Prostate gland (tissue), 2 donors: Measurements from ENCODE around the gene AFAP1. TPM values are rescaled to one million over a fixed set of nuclear protein-coding genes. Genes with fewer than 3 reads are reported as not detected.

Experiments
- DNase-seq: peaks from one replicate; pipeline ENCODE4 v3.0.0-alpha.2; 2019; ENCODE audit warnings: low spot score
- H3K27ac ChIP-seq, 2 donors: fragments of 200-600 bp; sonication (generic); 2 replicates each; pipeline ENCODE4 v1.5.1; 2017 to 2019
- H3K27me3 ChIP-seq: fragments of 200-600 bp; sonication (generic); replicated peaks from 2 replicates; pipeline ENCODE4 v1.5.1; 2019; ENCODE audit not compliant: insufficient read depth
- H3K36me3 ChIP-seq, 2 donors: fragments of 200-600 bp; sonication (generic); 1 replicate in 1 of 2; 2 replicates in 1 of 2; pipeline versions ENCODE4 v1.5.1 to v1.8.1; 2017 to 2019
- H3K4me1 ChIP-seq: fragments of 200-600 bp; sonication (generic); replicated peaks from 2 replicates; pipeline ENCODE4 v1.5.1; 2019
- H3K4me3 ChIP-seq, 2 donors: fragments of 200-600 bp; sonication (generic); 2 replicates each; pipeline ENCODE4 v1.5.1; 2017 to 2019
- H3K9me3 ChIP-seq: fragments of 200-600 bp; sonication (generic); 2 replicates; pipeline ENCODE4 v1.5.1; 2017
- POLR2A ChIP-seq: fragments of 450-650 bp; IDR thresholded peaks from one replicate; pipeline ENCODE4 v1.6.1; 2016; ENCODE audit warnings: antibody characterized with exemption, mild to moderate bottlenecking
- POLR2AphosphoS5 ChIP-seq: sonication (generic); formaldehyde crosslinking; IDR thresholded peaks from one replicate; pipeline ENCODE4 v1.6.1; 2017; ENCODE audit warnings: antibody characterized with exemption
- WGBS: methylation state at CpG from one replicate; pipeline ENCODE4 v1.1.5; 2018; 5-methylcytosine and 5-hydroxymethylcytosine counted together
- intact Hi-C: fragments of 100-400 bp; cut with DNase I; formaldehyde crosslinking; loops from one replicate; pipeline ENCODE4 v1.14.2; 2022
- total RNA-seq, 2 donors: library from RNA; depleted of rRNA; stranded (reverse); fragments of >200 nt; gene quantifications; one replicate each; pipeline ENCODE4 v1.1.0, GENCODE V29; 2016
- TF ChIP-seq, protein P1 (sequence below), 4 experiments: fragments of 200-600 bp in 2 of 4; fragments of 450-650 bp in 2 of 4; sonication (generic) in 2 of 4; IDR thresholded peaks; 1 replicate in 3 of 4; 2 replicates in 1 of 4; pipeline ENCODE4 v1.5.1; 2016 to 2019; ENCODE audit warnings: antibody characterized with exemption in 4 of 4, mild to moderate bottlenecking in 2 of 4, moderate library complexity in 2 of 4

Gene AFAP1
- total RNA-seq, 2 donors from 2014 or later: 17.5 to 19.8 TPM

DNA sequence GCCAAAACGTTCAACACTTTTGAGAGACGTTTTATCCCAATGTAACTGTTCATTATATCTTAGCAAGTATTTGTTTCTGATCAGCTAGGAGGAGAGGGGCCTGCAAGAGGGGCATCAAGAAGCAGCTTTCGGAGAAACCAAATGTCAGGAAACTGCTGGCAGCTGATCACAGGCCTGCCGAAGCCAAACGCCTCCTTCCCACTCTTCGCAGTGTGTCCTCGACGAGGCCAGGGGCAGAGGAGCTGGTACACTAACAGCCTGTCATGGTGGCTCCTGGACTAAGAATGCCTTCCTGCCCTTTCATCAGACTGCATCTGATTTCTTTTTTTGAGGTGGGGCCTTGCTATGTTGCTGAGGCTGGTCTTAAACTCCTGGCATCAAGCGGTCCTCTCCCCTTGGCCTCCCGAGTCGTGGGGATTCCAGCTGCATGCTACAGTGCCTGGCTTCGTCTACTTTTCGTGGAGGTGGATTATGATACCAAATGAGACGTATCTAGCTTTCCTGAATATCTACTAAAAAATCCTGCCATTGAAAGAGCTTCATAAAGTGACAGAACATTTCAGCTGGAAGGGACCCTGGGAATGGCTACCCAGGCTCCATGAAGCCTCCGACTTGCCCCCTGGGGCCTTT is 134.8 kb downstream of the AFAP1 start:
- no peaks in the 10 kb centered on the region for H3K9me3 ChIP-seq
- DNase-seq: no peak
- H3K4me3 ChIP-seq: no peak overlapping the region
- no peaks in the 10 kb centered on the region for H3K36me3 ChIP-seq
- TF ChIP-seq POLR2A: no peak
- no peak for TF ChIP-seq POLR2AphosphoS5
- TF ChIP-seq, protein P1, sequence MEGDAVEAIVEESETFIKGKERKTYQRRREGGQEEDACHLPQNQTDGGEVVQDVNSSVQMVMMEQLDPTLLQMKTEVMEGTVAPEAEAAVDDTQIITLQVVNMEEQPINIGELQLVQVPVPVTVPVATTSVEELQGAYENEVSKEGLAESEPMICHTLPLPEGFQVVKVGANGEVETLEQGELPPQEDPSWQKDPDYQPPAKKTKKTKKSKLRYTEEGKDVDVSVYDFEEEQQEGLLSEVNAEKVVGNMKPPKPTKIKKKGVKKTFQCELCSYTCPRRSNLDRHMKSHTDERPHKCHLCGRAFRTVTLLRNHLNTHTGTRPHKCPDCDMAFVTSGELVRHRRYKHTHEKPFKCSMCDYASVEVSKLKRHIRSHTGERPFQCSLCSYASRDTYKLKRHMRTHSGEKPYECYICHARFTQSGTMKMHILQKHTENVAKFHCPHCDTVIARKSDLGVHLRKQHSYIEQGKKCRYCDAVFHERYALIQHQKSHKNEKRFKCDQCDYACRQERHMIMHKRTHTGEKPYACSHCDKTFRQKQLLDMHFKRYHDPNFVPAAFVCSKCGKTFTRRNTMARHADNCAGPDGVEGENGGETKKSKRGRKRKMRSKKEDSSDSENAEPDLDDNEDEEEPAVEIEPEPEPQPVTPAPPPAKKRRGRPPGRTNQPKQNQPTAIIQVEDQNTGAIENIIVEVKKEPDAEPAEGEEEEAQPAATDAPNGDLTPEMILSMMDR (IDR thresholded peaks at IDR 0.05): no peak
- H3K4me1 ChIP-seq: peaks cover 13% of the 10 kb centered on the region
- 71% methylated on average over 15 of the region's 15 CpGs for WGBS
- no peak overlapping the region for H3K27ac ChIP-seq
- no peaks in the 10 kb centered on the region for H3K27me3 ChIP-seq
- intact Hi-C loops: loop anchor here (2.0 to 5.0 kb wide), 2 partner anchors 68 to 343 kb away; no protein-coding TSS in a partner anchor

DNA sequence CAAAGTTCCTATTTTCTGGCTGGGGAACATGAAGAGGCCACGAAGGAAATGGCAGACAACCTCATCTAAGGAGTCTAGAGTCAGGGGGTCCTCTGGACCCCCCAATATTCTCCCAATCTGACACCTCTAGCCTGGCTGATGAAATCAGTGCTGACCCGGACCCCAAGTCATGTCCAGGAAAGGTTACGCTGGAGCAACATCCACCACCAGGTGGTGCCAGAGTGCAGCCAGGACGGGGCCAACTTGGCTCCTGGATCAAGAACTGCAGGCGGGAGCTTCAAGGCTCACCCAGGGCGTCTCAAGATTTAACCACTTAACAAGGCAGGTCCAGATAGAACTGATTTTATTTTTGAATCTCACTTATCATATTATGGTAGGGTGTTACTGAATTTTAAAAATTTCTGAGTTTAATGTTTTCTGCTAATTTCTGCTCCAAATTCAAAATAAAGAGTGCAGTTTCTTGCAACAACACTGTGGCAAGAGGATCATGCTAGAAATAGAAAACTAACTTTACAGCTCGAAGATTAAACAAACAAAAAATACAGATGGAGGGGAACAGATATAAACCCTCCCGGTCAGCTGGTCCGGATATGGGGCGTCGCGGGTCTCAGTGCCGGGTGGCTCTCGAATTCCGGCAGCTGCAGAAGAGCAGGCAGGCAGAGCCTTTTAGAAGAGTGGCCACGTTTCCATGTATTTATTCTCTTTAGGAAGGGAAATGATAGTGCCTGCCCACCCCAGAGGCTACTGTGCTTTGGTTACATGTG is 135.5 kb downstream of the AFAP1 start:
- peak; percentile 77 for DNase-seq
- Histone ChIP-seq H3K36me3 (no peaks in the 10 kb centered on the region), H3K4me1 (peaks cover 13% of the 10 kb centered on the region), H3K27me3 (no peaks in the 10 kb centered on the region), H3K4me3 (no peak overlapping the region), H3K9me3 (no peaks in the 10 kb centered on the region), H3K27ac (no peak overlapping the region)
- intact Hi-C loops: loop anchor here (2.0 to 5.0 kb wide), 4 partner anchors 43 to 342 kb away; no protein-coding TSS in a partner anchor
- WGBS: 44% methylated on average over 16 of the region's 16 CpGs
- TF ChIP-seq, protein P1 (IDR thresholded peaks at IDR 0.05): peak; percentile 91 to 97 (median 92)
- TF ChIP-seq POLR2A (no peak), POLR2AphosphoS5 (peak; percentile 58)

DNA sequence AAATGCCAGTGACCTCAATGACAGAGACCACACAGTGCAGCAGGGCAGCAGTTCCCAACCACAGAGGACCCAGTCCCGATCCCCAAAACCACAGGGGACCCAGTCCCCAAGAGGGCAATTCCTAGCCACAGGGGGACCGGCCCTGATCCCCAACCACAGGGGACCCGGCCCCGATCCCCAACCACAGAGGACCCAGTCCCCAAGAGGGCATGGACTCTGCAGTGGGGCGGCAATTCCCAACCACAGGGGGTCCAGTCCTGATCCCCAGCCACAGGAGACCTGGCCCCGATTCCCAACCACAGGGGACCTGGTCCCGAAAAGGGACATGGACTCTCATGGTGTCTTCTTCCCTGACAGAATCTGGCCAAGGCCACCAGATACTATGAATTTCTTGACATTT is 136.3 kb downstream of the AFAP1 start:
- TF ChIP-seq, protein P1 (IDR thresholded peaks at IDR 0.05): no peak
- TF ChIP-seq POLR2A (no peak), POLR2AphosphoS5 (no peak)
- no peak for DNase-seq
- Histone ChIP-seq H3K4me3 (no peak overlapping the region), H3K27ac (no peak overlapping the region), H3K27me3 (no peaks in the 10 kb centered on the region), H3K36me3 (no peaks in the 10 kb centered on the region), H3K9me3 (no peaks in the 10 kb centered on the region), H3K4me1 (peaks cover 13% of the 10 kb centered on the region)
- WGBS: 89% methylated on average over 7 of the region's 7 CpGs
- intact Hi-C loops: loop anchor here (2.0 to 5.0 kb wide), 3 partner anchors 43 to 341 kb away; no protein-coding TSS in a partner anchor

DNA sequence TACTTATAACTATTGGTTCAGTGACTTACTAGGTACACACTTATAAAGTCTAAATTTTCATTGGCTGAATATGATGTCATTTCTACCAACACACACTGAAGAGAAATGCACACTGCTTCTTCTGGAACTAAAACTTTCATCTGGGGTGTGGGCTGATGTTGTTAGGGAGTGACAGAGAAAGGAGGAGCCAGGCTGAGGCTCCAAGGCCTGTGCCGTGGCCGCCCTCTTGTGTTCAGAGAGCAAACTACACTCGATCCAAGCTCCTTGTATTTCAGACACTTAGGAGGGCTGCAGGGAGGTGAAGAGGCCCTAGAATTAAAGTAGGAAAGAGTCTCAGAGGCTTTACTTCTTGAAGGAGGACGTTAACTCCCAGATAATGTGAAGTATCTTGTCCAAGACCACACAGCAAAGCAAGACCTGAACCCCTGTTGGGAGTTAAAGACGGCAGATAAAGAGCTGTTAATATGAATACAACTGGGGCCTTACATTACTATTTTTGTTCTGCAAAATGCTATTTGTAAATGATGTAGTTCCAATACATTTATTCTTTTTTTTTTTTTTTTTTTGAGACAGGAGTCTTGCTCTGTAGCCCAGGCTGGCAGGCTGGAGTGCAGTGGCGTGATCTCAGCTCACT is 137.5 kb downstream of the AFAP1 start:
- no peaks in the 10 kb centered on the region for H3K27me3 ChIP-seq
- H3K4me1 ChIP-seq: peaks cover 13% of the 10 kb centered on the region
- 35% methylated on average over 6 of the region's 6 CpGs for WGBS
- intact Hi-C loops: loop anchor here (1.0 to 5.0 kb wide), 4 partner anchors 41 to 340 kb away; no protein-coding TSS in a partner anchor
- H3K9me3 ChIP-seq: no peaks in the 10 kb centered on the region
- peak; percentile 69 for DNase-seq
- no peaks in the 10 kb centered on the region for H3K36me3 ChIP-seq
- no peak overlapping the region for H3K4me3 ChIP-seq
- no peak overlapping the region for H3K27ac ChIP-seq
- TF ChIP-seq, protein P1 (IDR thresholded peaks at IDR 0.05): peak; percentile 68 to 82 (median 76)
- peak; percentile 24 for TF ChIP-seq POLR2AphosphoS5
- TF ChIP-seq POLR2A: no peak
